Measurements from ENCODE around the gene ANO10.

DNA sequence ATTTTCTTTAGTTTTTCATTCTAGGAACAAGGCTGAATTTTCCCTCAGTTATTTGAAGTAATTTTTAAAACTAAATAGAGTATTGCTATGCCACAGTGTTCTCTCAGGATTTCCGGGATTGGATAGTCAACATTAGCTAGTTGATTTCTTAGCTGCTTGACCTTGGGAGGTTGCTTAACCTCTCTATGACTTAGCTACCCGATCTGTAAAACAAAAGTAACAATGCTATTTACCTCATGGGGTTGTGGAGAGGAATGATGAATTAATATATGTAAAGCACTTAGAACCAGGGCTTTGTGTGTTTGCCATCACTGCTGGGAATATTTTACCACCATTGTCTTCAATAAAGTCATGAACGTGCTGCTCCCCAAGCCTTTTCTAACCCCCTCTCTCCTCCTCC, 278.0 kb downstream of the ANO10 start:
- TF ChIP-seq, protein P1, sequence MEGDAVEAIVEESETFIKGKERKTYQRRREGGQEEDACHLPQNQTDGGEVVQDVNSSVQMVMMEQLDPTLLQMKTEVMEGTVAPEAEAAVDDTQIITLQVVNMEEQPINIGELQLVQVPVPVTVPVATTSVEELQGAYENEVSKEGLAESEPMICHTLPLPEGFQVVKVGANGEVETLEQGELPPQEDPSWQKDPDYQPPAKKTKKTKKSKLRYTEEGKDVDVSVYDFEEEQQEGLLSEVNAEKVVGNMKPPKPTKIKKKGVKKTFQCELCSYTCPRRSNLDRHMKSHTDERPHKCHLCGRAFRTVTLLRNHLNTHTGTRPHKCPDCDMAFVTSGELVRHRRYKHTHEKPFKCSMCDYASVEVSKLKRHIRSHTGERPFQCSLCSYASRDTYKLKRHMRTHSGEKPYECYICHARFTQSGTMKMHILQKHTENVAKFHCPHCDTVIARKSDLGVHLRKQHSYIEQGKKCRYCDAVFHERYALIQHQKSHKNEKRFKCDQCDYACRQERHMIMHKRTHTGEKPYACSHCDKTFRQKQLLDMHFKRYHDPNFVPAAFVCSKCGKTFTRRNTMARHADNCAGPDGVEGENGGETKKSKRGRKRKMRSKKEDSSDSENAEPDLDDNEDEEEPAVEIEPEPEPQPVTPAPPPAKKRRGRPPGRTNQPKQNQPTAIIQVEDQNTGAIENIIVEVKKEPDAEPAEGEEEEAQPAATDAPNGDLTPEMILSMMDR (IDR thresholded peaks at IDR 0.05) = no peak
- TF ChIP-seq POLR2A (IDR thresholded peaks at IDR 0.05) (no peak), EP300 (IDR thresholded peaks at IDR 0.05) (no peak)

Data from stomach (tissue), 4 donors.